BE2C (cell line): ENCODE measurements around the gene SLC9C1.

Experiments
- DNase-seq: peaks from one replicate; pipeline ENCODE4 v3.0.0-alpha.2; 2020
- H3K27me3 ChIP-seq: fragments of 250-450 bp; sonication (Bioruptor Pico); 2 replicates; pipeline ENCODE4 v1.5.1; 2020; ENCODE audit warnings: mild to moderate bottlenecking
- H3K36me3 ChIP-seq: fragments of 250-450 bp; sonication (Bioruptor Pico); 2 replicates; pipeline ENCODE4 v1.5.1; 2020; ENCODE audit warnings: mild to moderate bottlenecking
- H3K4me1 ChIP-seq: fragments of 250-450 bp; sonication (Bioruptor Pico); 2 replicates; pipeline ENCODE4 v1.5.1; 2020
- H3K4me3 ChIP-seq: 2 replicates; pipeline ENCODE4 v1.5.1; 2011; ENCODE audit warnings: low read depth, low read length
- H3K9me3 ChIP-seq: fragments of 250-450 bp; sonication (Bioruptor Pico); 2 replicates; pipeline ENCODE4 v1.5.1; 2020
- TF ChIP-seq, protein P1 (sequence below): IDR thresholded peaks from 2 replicates; pipeline ENCODE4 v1.5.1; 2012; ENCODE audit warnings: mild to moderate bottlenecking, low read depth, low read length

SLC9C1 gene

GRCh38 chr3:112314649-112315048 is 20.6 kb upstream of the SLC9C1 start:
- Histone ChIP-seq H3K4me1 (no peaks in the 10 kb centered on the region), H3K27me3 (no peaks in the 10 kb centered on the region), H3K4me3 (no peak overlapping the region), H3K9me3 (no peaks in the 10 kb centered on the region; the same call in 1 of the 2 replicates), H3K36me3 (no peaks in the 10 kb centered on the region; the same call in 1 of the 2 replicates)
- no peak for DNase-seq
- TF ChIP-seq, protein P1, sequence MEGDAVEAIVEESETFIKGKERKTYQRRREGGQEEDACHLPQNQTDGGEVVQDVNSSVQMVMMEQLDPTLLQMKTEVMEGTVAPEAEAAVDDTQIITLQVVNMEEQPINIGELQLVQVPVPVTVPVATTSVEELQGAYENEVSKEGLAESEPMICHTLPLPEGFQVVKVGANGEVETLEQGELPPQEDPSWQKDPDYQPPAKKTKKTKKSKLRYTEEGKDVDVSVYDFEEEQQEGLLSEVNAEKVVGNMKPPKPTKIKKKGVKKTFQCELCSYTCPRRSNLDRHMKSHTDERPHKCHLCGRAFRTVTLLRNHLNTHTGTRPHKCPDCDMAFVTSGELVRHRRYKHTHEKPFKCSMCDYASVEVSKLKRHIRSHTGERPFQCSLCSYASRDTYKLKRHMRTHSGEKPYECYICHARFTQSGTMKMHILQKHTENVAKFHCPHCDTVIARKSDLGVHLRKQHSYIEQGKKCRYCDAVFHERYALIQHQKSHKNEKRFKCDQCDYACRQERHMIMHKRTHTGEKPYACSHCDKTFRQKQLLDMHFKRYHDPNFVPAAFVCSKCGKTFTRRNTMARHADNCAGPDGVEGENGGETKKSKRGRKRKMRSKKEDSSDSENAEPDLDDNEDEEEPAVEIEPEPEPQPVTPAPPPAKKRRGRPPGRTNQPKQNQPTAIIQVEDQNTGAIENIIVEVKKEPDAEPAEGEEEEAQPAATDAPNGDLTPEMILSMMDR, result no peak

DNA sequence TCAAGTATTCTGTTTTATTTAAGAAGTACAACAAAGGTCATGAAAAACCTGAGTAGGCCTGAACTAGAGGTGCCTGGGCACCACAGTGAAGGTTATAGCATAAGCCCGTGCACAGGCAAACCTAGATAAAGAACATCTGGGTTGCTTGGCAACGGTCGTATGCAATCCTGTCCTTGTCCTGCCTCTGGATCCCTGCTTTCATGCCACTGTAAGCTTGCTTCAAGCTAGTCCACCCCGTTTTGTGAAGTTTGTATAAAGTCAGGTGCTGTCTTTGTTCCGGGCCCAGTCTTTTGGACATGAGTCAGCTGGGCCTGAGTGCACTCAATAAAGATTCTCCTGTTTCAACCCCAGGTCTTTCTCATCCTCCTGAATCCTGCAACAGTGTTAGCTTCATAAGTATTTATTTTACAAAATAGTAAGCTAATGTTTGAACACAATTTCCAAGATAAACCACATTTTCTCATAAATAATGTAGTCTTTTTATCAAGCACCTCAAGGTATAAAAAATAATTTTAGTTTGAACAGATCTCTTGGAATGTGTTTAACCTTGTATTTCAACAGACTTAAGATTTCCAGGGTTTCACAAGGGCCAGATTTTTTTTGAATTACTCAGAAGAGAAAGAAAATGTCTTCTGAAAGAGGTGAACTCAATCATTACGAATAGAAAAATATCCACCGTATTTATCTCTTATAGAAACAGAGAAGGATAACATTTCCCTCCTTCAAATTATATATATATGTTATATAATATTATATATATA is 14.3 kb upstream of the SLC9C1 start:
- Histone ChIP-seq H3K9me3 (no peaks in the 10 kb centered on the region), H3K36me3 (no peaks in the 10 kb centered on the region), H3K27me3 (no peaks in the 10 kb centered on the region), H3K4me3 (no peak overlapping the region), H3K4me1 (peaks cover 6% of the 10 kb centered on the region)
- TF ChIP-seq, protein P1, result no peak
- DNase-seq, result peak; percentile 73

DNA sequence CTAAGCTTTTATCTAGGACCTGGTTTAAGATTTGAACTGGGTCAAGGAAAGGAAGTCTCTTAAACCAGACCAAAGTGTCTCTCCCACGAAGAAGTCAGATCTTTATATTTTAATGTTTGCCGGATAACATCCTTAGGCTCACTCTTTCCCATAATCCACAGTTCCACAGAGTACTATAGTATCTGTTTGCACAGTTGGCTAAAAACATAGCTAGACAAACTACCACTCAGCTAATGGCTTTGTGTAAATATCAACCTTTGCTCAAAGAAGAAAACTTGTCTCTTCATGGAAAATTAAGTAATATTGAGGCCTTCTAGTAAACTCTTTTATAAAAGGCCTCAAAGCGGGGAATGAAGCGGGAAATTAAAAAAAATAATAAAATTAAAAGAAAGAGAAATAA is 13.5 kb upstream of the SLC9C1 start:
- no peaks in the 10 kb centered on the region for H3K36me3 ChIP-seq
- H3K4me3 ChIP-seq, result no peak overlapping the region
- DNase-seq, result no peak
- H3K4me1 ChIP-seq, result peaks cover 14% of the 10 kb centered on the region
- H3K9me3 ChIP-seq, result no peaks in the 10 kb centered on the region
- no peaks in the 10 kb centered on the region for H3K27me3 ChIP-seq
- TF ChIP-seq, protein P1, result no peak

DNA sequence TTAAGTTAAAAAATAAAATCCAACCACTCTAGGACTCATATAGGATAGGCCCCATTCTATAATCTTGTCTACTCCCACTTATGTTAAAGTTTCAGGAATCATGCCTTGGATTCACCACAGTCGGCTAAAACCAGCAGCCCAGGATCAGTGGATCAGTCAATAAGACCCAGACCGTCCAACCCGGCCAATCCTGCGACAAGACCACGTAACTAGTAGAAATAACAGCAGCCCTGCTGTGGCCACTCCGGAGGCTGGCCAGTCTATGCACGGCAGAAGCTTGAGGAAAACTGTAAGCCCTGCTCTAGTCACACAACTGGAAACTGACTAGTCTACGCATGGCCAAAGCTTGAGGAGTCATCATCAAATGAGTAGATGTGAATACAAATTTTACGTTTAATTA is 12.8 kb upstream of the SLC9C1 start:
- Histone ChIP-seq H3K4me3 (no peak overlapping the region), H3K36me3 (no peaks in the 10 kb centered on the region), H3K9me3 (no peaks in the 10 kb centered on the region), H3K4me1 (peaks cover 18% of the 10 kb centered on the region), H3K27me3 (no peaks in the 10 kb centered on the region)
- TF ChIP-seq, protein P1, result no peak
- DNase-seq, result no peak

DNA sequence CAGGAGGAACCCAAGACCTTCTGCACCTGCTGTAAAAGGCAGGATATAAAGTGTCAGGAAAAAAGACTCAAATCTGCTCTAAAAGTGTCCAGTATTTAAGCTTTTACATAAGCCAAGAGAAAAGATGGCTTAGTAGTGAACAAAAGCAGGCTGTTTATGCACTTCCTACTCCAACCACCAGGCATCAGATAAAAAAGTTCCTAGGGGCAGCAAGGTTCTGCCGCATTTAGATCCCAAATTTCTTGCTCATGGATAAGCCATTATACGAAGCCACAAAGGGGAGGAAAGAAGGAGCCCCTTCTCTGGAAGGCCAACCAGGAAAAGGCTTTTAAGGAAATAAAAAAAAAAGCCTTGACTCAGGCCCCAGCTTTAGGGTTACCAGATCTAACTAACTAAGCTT is 10.6 kb upstream of the SLC9C1 start:
- TF ChIP-seq, protein P1, result peak; percentile 48
- no peak for DNase-seq
- Histone ChIP-seq H3K4me3 (no peak overlapping the region), H3K4me1 (peaks cover 22% of the 10 kb centered on the region), H3K36me3 (no peaks in the 10 kb centered on the region), H3K9me3 (no peaks in the 10 kb centered on the region), H3K27me3 (no peaks in the 10 kb centered on the region)

GRCh38 chr3:112303764-112304325 is 9.8 kb upstream of the SLC9C1 start:
- H3K4me1 ChIP-seq, result peaks cover 22% of the 10 kb centered on the region
- H3K27me3 ChIP-seq, result no peaks in the 10 kb centered on the region
- DNase-seq, result no peak
- H3K4me3 ChIP-seq, result peak overlapping the region; percentile 39
- no peaks in the 10 kb centered on the region for H3K9me3 ChIP-seq
- TF ChIP-seq, protein P1, result no peak
- H3K36me3 ChIP-seq, result no peaks in the 10 kb centered on the region
